ENCODE data around the gene DNAJB8.

- TF ChIP-seq CTCF (IDR thresholded peaks at IDR 0.05), result no peak
- no peak for TF ChIP-seq POLR2A (IDR thresholded peaks at IDR 0.05)
Measured at GRCh38 chr3:128485282-128486204, 18.9 kb upstream of the DNAJB8 start.
